CD4-positive, CD25-positive, alpha-beta regulatory T cell (primary cell): ENCODE results near the gene ARAP1. TPM values are rescaled to one million over a fixed set of nuclear protein-coding genes. Genes with fewer than 3 reads are reported as not detected.
A peak's percentile ranks its signal among the peaks of the same experiment; 100 is the strongest.

Experiments used
- ATAC-seq, 2 donors: fragments of 150-1000 bp; cut with Tn5 transposase; one replicate each; pipeline ENCODE4 v1.10.0; 2021; ENCODE audit warnings: low read depth in 2 of 2, moderate number of reproducible peaks in 2 of 2, moderate library complexity in 1 of 2
- DNase-seq, 3 donors: peaks; one replicate each; pipeline versions ENCODE4 v3.0.0 to v3.0.0-alpha.2; 2012 to 2022; ENCODE audit warnings: mixed read lengths in 1 of 3
- H3K27ac ChIP-seq: one replicate; pipeline ENCODE4 v1.7.0; 2013; ENCODE audit warnings: mild to moderate bottlenecking, low read length; ENCODE audit not compliant: insufficient read depth, poor library complexity, severe bottlenecking
- H3K27me3 ChIP-seq: one replicate; pipeline ENCODE4 v1.7.0; 2013; ENCODE audit warnings: low read length; ENCODE audit not compliant: control insufficient read depth, insufficient read depth
- H3K36me3 ChIP-seq: one replicate; pipeline ENCODE4 v1.7.0; 2013; ENCODE audit warnings: mild to moderate bottlenecking, low read length, moderate library complexity; ENCODE audit not compliant: control insufficient read depth, insufficient read depth
- H3K4me1 ChIP-seq: 2 replicates; pipeline ENCODE4 v1.7.0; 2013; ENCODE audit warnings: mild to moderate bottlenecking, low read length; ENCODE audit not compliant: insufficient read depth, control insufficient read depth, poor library complexity, severe bottlenecking
- H3K4me3 ChIP-seq: one replicate; pipeline ENCODE4 v1.7.0; 2013; ENCODE audit warnings: low read depth, mild to moderate bottlenecking, low read length, moderate library complexity
- H3K9me3 ChIP-seq, 2 experiments: 1 replicate in 1 of 2; 2 replicates in 1 of 2; pipeline ENCODE4 v1.7.0; 2013; ENCODE audit warnings: low read length in 2 of 2, mild to moderate bottlenecking in 1 of 2, moderate library complexity in 1 of 2; ENCODE audit not compliant: control insufficient read depth in 2 of 2
- H3K27ac Mint-ChIP-seq, 3 donors: one replicate each; pipeline ENCODE4 v1.8.0; 2020 to 2022; ENCODE audit warnings: mild to moderate bottlenecking in 3 of 3, mixed read lengths in 3 of 3, moderate library complexity in 2 of 3
- H3K27me3 Mint-ChIP-seq: one replicate; pipeline ENCODE4 v1.8.0; 2022; ENCODE audit warnings: mild to moderate bottlenecking, mixed read lengths
- H3K36me3 Mint-ChIP-seq: one replicate; pipeline ENCODE4 v1.8.0; 2020; ENCODE audit warnings: mixed read lengths
- H3K4me1 Mint-ChIP-seq, 4 donors: one replicate each; pipeline ENCODE4 v1.8.0; 2020 to 2022; ENCODE audit warnings: mixed read lengths in 4 of 4, mild to moderate bottlenecking in 1 of 4
- H3K4me3 Mint-ChIP-seq, 4 donors: one replicate each; pipeline ENCODE4 v1.8.0; 2020 to 2022; ENCODE audit warnings: mild to moderate bottlenecking in 4 of 4, mixed read lengths in 4 of 4, moderate library complexity in 3 of 4
- H3K9me3 Mint-ChIP-seq, 7 donors: one replicate each; pipeline ENCODE4 v1.8.0; 2020 to 2022; ENCODE audit warnings: mixed read lengths in 7 of 7, mild to moderate bottlenecking in 3 of 7, moderate library complexity in 2 of 7
- polyA plus RNA-seq, 4 donors: library from polyadenylated mRNA; unstranded; fragments of 300-500 nt; fragmentation: Illumina TruSeq; gene quantifications; one replicate each; pipeline ENCODE4 v1.2.3, GENCODE V29; 2021
- total RNA-seq: library from RNA; stranded (reverse); gene quantifications from one replicate; pipeline ENCODE4 v1.2.3, GENCODE V29; 2022

ARAP1 gene
- total and polyA plus RNA-seq, 5 donors from 2014 or later, result 24.7 to 136 (median 31.5) TPM

- Mint-ChIP-seq H3K4me3 (peak overlapping the region in 2 of 4 donors; percentile 24 to 32), H3K27ac (peak overlapping the region; percentile 99), H3K27me3 (no peaks in the 10 kb centered on the region), H3K4me1 (peaks cover 5 to 87% (median 56%) of the 10 kb centered on the region in 4 donors), H3K36me3 (peaks cover 8% of the 10 kb centered on the region), H3K9me3 (no peaks in the 10 kb centered on the region)
- no peaks in the 10 kb centered on the region for H3K9me3 ChIP-seq
- H3K27ac ChIP-seq, result no peak overlapping the region
- peaks cover 70% of the 10 kb centered on the region for H3K4me1 ChIP-seq
- no peak for DNase-seq
- H3K4me3 ChIP-seq, result no peak overlapping the region
- no peaks in the 10 kb centered on the region for H3K27me3 ChIP-seq
- no peak for ATAC-seq
- no peaks in the 10 kb centered on the region for H3K36me3 ChIP-seq
Observed at GRCh38 chr11:72741849-72742512, 10.2 kb downstream of the ARAP1 start.

GRCh38 chr11:72741429-72741833, 10.8 kb downstream of the ARAP1 start:
- H3K4me1 ChIP-seq, result peaks cover 72% of the 10 kb centered on the region
- H3K27ac ChIP-seq, result peak overlapping the region; percentile 49
- Mint-ChIP-seq H3K27me3 (no peaks in the 10 kb centered on the region), H3K27ac (peak overlapping the region; percentile 71 to 99 (median 99)), H3K9me3 (no peaks in the 10 kb centered on the region), H3K4me1 (peaks cover 5 to 88% (median 61%) of the 10 kb centered on the region in 4 donors), H3K36me3 (peaks cover 8% of the 10 kb centered on the region), H3K4me3 (peak overlapping the region in 3 of 4 donors; percentile 32 to 75 (median 46))
- no peak for ATAC-seq
- no peak for DNase-seq
- no peaks in the 10 kb centered on the region for H3K9me3 ChIP-seq
- H3K36me3 ChIP-seq, result no peaks in the 10 kb centered on the region
- H3K4me3 ChIP-seq, result no peak overlapping the region
- no peaks in the 10 kb centered on the region for H3K27me3 ChIP-seq

GRCh38 chr11:72740562-72741428, 11.4 kb downstream of the ARAP1 start:
- Mint-ChIP-seq H3K4me1 (peaks cover 5 to 89% (median 64%) of the 10 kb centered on the region in 4 donors), H3K9me3 (no peaks in the 10 kb centered on the region), H3K36me3 (peaks cover 8% of the 10 kb centered on the region), H3K27me3 (no peaks in the 10 kb centered on the region), H3K4me3 (peak overlapping the region in 3 of 4 donors; percentile 32 to 75 (median 46)), H3K27ac (peak overlapping the region; percentile 95 to 99 (median 99))
- Histone ChIP-seq H3K27ac (peak overlapping the region; percentile 49), H3K27me3 (no peaks in the 10 kb centered on the region), H3K36me3 (no peaks in the 10 kb centered on the region), H3K9me3 (no peaks in the 10 kb centered on the region), H3K4me1 (peaks cover 78% of the 10 kb centered on the region), H3K4me3 (no peak overlapping the region)
- DNase-seq, result no peak
- no peak for ATAC-seq

GRCh38 chr11:72740060-72740424, 12.2 kb downstream of the ARAP1 start:
- peaks cover 5 to 91% (median 64%) of the 10 kb centered on the region in 4 donors for H3K4me1 Mint-ChIP-seq
- H3K36me3 Mint-ChIP-seq, result peaks cover 8% of the 10 kb centered on the region
- H3K4me3 ChIP-seq, result peak overlapping the region; percentile 35
- H3K27ac ChIP-seq, result peak overlapping the region; percentile 49
- peak overlapping the region in 3 of 4 donors; percentile 20 to 30 (median 28) for H3K4me3 Mint-ChIP-seq
- no peaks in the 10 kb centered on the region for H3K27me3 ChIP-seq
- DNase-seq (peak in 1 of 3 donors; percentile 24), ATAC-seq (no peak)
- H3K9me3 Mint-ChIP-seq, result no peaks in the 10 kb centered on the region
- H3K4me1 ChIP-seq, result peaks cover 80% of the 10 kb centered on the region
- no peaks in the 10 kb centered on the region for H3K27me3 Mint-ChIP-seq
- H3K36me3 ChIP-seq, result no peaks in the 10 kb centered on the region
- H3K27ac Mint-ChIP-seq, result peak overlapping the region; percentile 95 to 99 (median 99)
- no peaks in the 10 kb centered on the region for H3K9me3 ChIP-seq

GRCh38 chr11:72739240-72740059, 12.8 kb downstream of the ARAP1 start:
- Mint-ChIP-seq H3K4me1 (peaks cover 5 to 86% (median 63%) of the 10 kb centered on the region in 4 donors), H3K36me3 (peaks cover 8% of the 10 kb centered on the region), H3K4me3 (peak overlapping the region in 2 of 4 donors; percentile 49 to 79), H3K27me3 (no peaks in the 10 kb centered on the region), H3K27ac (peak overlapping the region; percentile 95 to 99 (median 99)), H3K9me3 (no peaks in the 10 kb centered on the region)
- Histone ChIP-seq H3K27ac (peak overlapping the region; percentile 80), H3K4me1 (peaks cover 77% of the 10 kb centered on the region), H3K36me3 (no peaks in the 10 kb centered on the region), H3K4me3 (no peak overlapping the region), H3K9me3 (no peaks in the 10 kb centered on the region), H3K27me3 (no peaks in the 10 kb centered on the region)
- DNase-seq (no peak), ATAC-seq (no peak)

GRCh38 chr11:72738199-72739141, 13.7 kb downstream of the ARAP1 start:
- DNase-seq, result no peak

More at GRCh38 chr11:72738199-72739141, 13.7 kb downstream of the ARAP1 start:
- H3K4me3 Mint-ChIP-seq, result peak overlapping the region in 3 of 4 donors; percentile 20 to 79 (median 33)
- Histone ChIP-seq H3K36me3 (no peaks in the 10 kb centered on the region), H3K4me3 (no peak overlapping the region), H3K9me3 (no peaks in the 10 kb centered on the region), H3K27me3 (no peaks in the 10 kb centered on the region), H3K27ac (peak overlapping the region; percentile 80), H3K4me1 (peaks cover 71% of the 10 kb centered on the region)
- peak overlapping the region; percentile 98 to 99 (median 99) for H3K27ac Mint-ChIP-seq
- H3K36me3 Mint-ChIP-seq, result peaks cover 8% of the 10 kb centered on the region
- H3K9me3 Mint-ChIP-seq, result no peaks in the 10 kb centered on the region
- H3K4me1 Mint-ChIP-seq, result peaks cover 5 to 76% (median 56%) of the 10 kb centered on the region in 4 donors
- ATAC-seq, result no peak
- no peaks in the 10 kb centered on the region for H3K27me3 Mint-ChIP-seq
